Esophagus muscularis mucosa (tissue), 3 donors: ENCODE results near the gene CRTC1.

Experiments used
- CTCF ChIP-seq, 3 experiments: fragments of 200-600 bp in 2 of 3; fragments of 450-650 bp in 1 of 3; sonication (generic) in 2 of 3; IDR thresholded peaks; one replicate each; pipeline ENCODE4 v1.5.1; 2017 to 2019; ENCODE audit warnings: antibody characterized with exemption in 3 of 3, mild to moderate bottlenecking in 2 of 3, moderate library complexity in 1 of 3
- EP300 ChIP-seq: sonication (generic); formaldehyde crosslinking; IDR thresholded peaks from one replicate; pipeline ENCODE4 v1.6.1; 2017; ENCODE audit warnings: antibody characterized with exemption

GRCh38 chr19:18669883-18670282 lies 13.6 kb upstream of the CRTC1 start:
- TF ChIP-seq EP300 = no peak
- no peak for TF ChIP-seq CTCF (IDR thresholded peaks at IDR 0.05)
